Measurements from ENCODE around the gene RIT2. TPM values are rescaled to one million over a fixed set of nuclear protein-coding genes. Genes with fewer than 3 reads are reported as not detected.

The RIT2 gene
- total and polyA plus RNA-seq, 11 donors: not detected

DNA sequence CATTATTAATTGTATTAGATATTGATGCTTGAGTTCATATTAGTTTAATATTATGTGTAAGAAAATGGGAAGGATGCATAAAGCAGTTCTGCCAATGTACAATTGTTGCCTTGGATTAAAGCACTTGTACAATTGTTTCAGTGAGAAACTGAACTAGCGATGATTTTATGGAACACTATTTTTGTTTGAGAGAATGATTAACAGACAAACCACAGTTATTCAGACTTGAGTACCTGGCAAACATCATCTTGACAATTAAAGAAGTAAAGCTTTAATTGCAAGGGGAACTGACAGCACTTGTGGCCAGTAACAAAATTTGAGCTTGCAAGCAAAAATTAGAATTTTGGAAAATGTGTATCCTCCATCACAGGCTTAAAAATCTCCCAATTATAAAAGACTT lies 214.3 kb downstream of the RIT2 start:
- no peaks in the 10 kb centered on the region for H3K4me1 ChIP-seq
- intact Hi-C loops (cut with DNase I): no loop called here
- no peak for DNase-seq

DNA sequence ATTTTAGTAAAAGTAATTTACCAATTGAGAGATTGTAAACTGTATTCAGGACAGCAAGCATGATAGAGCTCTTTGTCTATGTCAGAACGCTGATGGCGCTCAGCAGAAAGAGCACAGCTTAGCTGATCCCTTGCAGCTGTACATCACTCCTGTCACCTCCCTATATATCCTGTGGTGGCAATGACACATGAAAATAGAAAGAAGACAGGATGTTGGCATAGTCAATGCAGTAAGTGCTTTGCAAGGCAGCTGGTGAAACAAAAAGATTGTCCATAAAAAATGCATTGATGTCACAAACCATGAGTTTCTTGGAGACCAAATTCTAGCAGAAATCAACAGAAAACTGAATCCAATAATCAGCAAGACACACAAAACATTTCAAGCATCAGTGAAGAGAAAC lies 221.5 kb downstream of the RIT2 start:
- intact Hi-C loops (cut with DNase I): no loop called here
- no peak for ATAC-seq
- Histone ChIP-seq H3K27ac (no peak overlapping the region), H3K4me1 (peaks cover 0 to 4% (median 0%) of the 10 kb centered on the region in 12 donors), H3K27me3 (no peaks in the 10 kb centered on the region), H3K36me3 (no peaks in the 10 kb centered on the region), H3K4me3 (no peak overlapping the region), H3K9me3 (no peaks in the 10 kb centered on the region)
- 60 to 81% (median 77%) methylated on average over 2 of the region's 2 CpGs for whole genome bisulfite sequencing, 4 donors
- DNase-seq: no peak
- TF ChIP-seq CTCF (IDR thresholded peaks at IDR 0.05) (no peak), POLR2A (IDR thresholded peaks at IDR 0.05) (no peak)

More for the DNA sequence above, 214.3 kb downstream of the RIT2 start:
- Histone ChIP-seq H3K9me3 (no peaks in the 10 kb centered on the region), H3K36me3 (no peaks in the 10 kb centered on the region), H3K27ac (no peak overlapping the region), H3K27me3 (no peaks in the 10 kb centered on the region), H3K4me3 (no peak overlapping the region)
- TF ChIP-seq POLR2A (IDR thresholded peaks at IDR 0.05) (no peak), CTCF (IDR thresholded peaks at IDR 0.05) (no peak)
- ATAC-seq: no peak
- WGBS, 4 donors: 95 to 97% (median 96%) methylated on average over 1 of the region's 1 CpG

DNA sequence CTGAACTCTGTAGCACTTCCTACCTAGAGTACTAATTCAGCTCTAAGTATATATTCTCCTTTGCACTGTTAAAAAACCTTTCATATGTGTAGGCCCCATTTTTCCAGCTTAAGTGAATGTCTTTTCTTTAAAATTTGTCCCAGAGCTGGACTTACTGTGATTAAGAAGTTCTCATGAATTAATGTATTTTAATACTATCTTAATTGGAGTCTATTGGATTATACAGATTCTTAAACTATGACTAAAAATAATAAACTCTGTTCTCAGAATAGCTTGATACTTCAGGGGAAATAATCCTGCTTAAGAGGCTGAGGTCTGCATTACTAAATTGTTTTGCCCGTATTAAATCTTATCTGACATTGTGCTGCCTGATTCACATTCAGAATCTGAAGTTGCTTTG lies 223.3 kb downstream of the RIT2 start:
- ATAC-seq: no peak
- Histone ChIP-seq H3K36me3 (no peaks in the 10 kb centered on the region), H3K27ac (no peak overlapping the region), H3K4me3 (no peak overlapping the region), H3K27me3 (no peaks in the 10 kb centered on the region), H3K4me1 (peaks cover 0 to 4% (median 0%) of the 10 kb centered on the region in 12 donors), H3K9me3 (no peaks in the 10 kb centered on the region)
- TF ChIP-seq CTCF (IDR thresholded peaks at IDR 0.05) (no peak), POLR2A (IDR thresholded peaks at IDR 0.05) (no peak)
- DNase-seq: no peak
- intact Hi-C loops (cut with DNase I): no loop called here
- 33 to 68% (median 60%) methylated on average over 1 of the region's 1 CpG for WGBS, 4 donors

DNA sequence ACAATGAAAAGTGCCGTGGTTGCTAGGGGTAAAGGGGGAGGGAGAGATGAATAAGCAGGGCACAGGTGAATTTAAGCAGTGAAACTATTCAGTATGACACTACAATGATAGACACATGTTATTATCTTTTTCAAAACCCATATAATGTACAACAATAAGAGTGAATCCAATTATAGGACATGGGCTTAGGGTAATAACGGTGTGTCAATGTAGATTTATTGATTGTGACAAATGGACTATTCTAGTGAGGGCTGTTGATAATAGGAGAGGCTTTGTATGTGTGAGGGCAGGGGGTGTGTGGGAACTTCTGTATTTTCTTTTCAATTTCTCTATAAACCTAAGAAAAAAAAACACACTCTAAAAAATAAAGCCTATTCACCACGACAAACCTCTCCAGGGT lies 223.8 kb downstream of the RIT2 start:
- Histone ChIP-seq H3K27ac (no peak overlapping the region), H3K4me1 (peaks cover 0 to 4% (median 0%) of the 10 kb centered on the region in 12 donors), H3K9me3 (no peaks in the 10 kb centered on the region), H3K4me3 (no peak overlapping the region), H3K27me3 (no peaks in the 10 kb centered on the region), H3K36me3 (no peaks in the 10 kb centered on the region)
- intact Hi-C loops (cut with DNase I): no loop called here
- WGBS, 4 donors: 80 to 87% (median 83%) methylated on average over 3 of the region's 3 CpGs
- TF ChIP-seq POLR2A (IDR thresholded peaks at IDR 0.05): no peak
- TF ChIP-seq CTCF (IDR thresholded peaks at IDR 0.05): no peak
- ATAC-seq (no peak), DNase-seq (no peak)

All from heart left ventricle (tissue), 16 donors.